Stimulated activated CD4-positive, alpha-beta T cell treated with anti-CD3 and anti-CD28 coated beads, Interleukin-15, amount 100 ng/mL, for 48 hours (primary cell): ENCODE data around the gene SHLD1.
"Not testable (repeated sequence)": the region's sequence is repeated elsewhere in the genome, so short reads cannot be mapped to it uniquely, and the experiment has no call there.

Source experiments
- DNase-seq, 2 donors: peaks; one replicate each; pipeline ENCODE4 v3.0.0-alpha.2; 2020; ENCODE audit warnings: low read depth in 2 of 2

SHLD1 gene

GRCh38 chr20:5735845-5736510, 14.2 kb upstream of the SHLD1 start:
- DNase-seq = no peak

DNA sequence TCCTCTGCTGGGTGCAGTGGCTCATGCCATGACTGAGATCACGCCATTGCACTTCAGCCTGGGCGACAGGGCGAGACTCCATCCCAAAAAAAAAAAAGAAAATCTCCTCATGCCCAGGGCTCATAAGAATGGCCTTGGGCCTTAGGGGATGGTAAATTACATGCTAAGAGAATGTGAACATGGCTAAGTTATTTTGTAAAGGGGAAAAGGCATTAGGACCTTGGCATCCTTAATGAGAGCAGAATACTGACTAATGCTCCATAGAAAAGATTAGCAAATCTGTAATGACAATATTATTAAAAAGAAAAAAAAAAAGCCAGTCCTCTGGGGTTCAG, 12.6 kb upstream of the SHLD1 start:
- DNase-seq = no peak

DNA sequence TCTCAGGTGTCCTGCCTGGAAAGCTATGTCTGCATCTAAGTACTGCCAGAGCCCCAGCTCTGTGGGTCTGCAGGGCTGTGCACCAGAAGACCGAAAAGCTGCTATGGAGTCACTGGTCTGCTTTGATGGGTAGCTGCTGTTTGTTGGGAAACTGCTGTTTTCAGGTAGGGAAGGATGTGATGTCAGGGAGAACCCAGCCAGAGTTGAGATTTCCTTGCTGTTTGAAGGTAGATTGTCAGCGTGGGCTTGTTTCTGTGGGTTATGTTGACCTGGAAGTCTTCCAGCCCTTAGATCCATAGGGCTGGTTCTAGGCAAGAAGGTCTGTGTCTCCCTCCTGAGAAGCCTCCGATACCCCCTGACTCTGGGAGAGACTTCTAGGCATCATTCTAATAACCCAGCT, 12.2 kb upstream of the SHLD1 start:
- DNase-seq = no peak

- DNase-seq = not testable (repeated sequence)
Observed at GRCh38 chr20:5740643-5741042, 9.6 kb upstream of the SHLD1 start.

GRCh38 chr20:5741089-5741488, 9.1 kb upstream of the SHLD1 start:
- no peak for DNase-seq

DNA sequence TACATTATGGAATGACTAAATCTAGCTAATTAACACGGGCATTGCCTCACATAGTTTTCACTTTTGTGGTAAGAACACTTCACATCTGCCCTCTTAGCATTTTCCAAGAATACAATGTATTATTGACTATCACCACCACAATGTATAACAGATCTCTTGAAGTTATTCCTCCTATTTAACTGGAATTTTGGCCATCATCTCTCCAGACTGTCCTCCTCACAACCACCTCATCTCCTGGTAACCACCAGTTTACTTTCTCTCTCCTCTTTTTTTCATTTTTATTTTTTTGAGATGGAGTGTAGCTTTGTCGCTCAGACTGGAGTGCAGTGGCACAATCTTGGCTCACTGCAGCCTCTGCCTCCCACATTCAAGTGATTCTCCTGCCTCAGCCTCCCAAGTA, 8.2 kb upstream of the SHLD1 start:
- DNase-seq = no peak

DNA sequence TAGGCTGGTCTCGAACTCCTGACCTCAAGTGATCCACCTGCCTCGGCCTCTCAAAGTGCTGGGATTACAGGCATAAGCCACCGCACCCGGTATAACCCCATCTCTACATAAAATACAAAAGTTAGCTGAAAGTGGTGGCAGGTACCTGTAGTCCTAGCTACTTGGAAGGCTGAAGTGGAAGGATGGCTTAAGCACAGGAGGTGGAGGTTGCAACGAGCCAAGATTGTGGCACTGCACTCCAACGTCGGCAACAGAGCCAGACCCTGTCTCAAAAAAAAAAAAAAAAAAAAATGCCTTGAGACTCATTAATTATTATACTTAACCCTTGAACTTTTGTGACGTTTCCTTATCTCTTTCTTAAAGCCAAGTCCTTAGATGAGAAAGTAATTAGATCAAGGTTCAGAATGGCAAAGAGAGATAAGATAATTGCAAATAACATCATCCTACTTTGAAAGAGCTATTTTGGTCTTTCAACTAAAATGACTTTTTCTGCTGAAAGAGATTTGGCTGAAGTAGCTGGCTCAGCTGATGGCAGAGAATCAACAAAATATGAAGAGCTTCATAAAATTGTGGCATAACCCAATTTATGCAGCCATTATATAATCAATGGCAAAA, 4.7 kb upstream of the SHLD1 start:
- no peak for DNase-seq

- no peak for DNase-seq
Observed at GRCh38 chr20:5746064-5746463, 4.1 kb upstream of the SHLD1 start.

DNA sequence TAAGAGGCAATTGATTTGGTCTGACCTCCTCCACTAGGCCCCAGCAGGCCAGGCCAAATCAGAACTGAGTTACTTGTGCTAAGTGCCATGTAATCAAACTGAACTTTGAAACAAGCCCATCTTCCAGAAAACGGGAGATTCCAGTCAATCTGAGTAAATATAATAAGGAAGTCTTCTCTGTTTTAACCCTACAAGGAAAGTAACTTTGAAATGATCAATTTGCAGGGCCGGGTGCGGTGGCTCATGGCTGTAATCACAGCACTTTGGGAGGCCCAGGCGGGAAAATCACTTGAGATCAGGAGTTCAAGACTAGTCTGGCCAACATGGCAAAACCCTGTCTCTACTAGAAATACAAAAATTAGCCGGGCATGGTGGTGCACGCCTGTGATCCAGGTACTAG, 2.0 kb upstream of the SHLD1 start:
- no peak for DNase-seq

DNA sequence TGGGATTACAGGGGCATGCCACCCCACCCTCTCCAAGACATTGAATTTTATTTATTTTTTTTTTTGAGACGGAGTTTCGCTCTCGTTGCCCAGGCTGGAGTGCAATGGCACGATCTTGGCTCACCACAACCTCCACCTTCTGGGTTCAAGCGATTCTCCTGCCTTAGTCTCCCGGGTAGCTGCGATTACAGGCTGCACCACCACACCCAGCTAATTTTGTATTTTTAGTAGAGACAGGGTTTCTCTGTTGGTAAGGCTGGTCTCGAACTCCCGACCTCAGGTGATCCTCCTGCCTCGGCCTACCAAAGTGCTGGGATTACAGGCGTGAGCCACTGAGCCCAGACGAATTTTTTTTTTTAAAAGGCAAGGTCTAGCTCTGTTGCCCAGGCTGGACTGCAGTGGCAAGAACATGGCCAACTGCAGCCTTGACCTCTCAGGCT, 669 bp upstream of the SHLD1 start:
- DNase-seq = not testable (repeated sequence)

DNA sequence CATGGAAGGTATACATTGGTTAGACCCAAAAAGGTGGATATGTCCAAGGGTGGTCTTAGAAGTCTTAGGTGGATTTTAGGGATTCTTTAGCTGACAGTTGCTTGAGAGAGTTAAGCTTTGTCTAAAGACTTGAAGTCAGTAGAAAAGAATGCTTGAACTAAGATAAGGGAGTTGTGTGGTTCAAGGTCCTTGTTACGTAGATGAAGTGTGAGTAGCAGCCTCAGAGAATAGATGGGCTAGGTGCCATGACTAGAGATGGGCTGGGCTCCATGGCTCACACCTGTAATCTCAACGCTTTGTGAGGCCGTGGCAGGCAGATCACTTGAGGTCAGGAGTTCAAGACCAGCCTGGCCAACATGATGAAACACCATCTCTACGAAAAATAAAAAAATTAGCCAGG, 1.7 kb downstream of the SHLD1 start:
- DNase-seq = no peak

- no peak for DNase-seq
Observed at GRCh38 chr20:5753814-5754213, 3.6 kb downstream of the SHLD1 start.

GRCh38 chr20:5757949-5758348, 7.7 kb downstream of the SHLD1 start:
- DNase-seq = no peak

GRCh38 chr20:5766085-5766764, 16.0 kb downstream of the SHLD1 start:
- DNase-seq = no peak

- DNase-seq = no peak
Observed at GRCh38 chr20:5767493-5768098, 17.4 kb downstream of the SHLD1 start.

DNA sequence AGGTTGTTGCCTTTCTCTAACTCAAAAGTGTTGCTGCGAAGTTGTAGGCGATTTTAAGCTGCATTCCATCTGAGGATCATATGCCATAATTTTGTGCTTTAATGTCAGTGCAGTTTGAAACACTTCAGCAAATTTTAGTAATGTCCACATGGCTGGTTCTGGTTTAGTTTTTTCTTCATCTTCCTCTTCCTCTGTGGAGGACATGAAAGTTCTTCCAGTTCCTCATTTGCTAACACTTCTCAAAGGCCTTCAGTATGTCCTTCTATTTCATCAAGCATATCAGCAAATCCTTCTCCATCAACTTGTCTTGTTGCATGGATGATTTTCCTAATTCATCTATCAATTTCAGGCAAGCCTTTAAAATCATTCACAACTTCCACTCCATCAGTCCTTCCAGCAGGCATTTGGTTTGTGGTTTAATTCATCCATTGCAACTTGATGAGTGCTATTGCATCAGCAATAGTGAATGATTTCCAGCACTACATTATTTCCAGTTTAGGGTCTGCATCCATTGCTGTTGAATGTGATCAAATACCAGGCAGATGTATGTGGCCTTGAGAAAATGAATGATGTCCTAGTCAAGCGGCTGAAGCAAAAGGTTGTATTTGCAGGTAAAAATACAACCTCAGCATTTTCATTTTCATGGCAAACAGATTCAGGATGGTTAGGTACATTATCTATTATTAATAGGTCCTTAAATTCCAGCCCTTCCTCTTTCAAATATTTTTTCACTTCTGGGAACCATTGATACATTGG, 20.2 kb downstream of the SHLD1 start:
- DNase-seq = no peak

DNA sequence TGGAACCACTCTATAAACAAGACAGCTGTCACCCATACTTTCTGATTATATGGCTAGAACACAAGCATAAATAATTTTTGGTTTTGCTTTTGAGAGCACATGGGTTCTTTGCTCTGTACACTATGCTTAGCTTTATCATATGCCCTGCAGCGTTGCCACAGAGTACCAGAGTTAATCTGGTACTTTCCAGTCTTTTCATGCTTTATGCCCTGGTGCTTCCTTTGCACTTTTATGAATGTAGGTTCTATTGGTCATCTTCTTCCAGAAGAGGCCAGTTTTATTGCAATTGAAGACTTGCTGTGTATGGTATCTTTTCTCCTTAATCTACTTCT, 20.8 kb downstream of the SHLD1 start:
- no peak for DNase-seq

GRCh38 chr20:5772704-5773103, 22.5 kb downstream of the SHLD1 start:
- DNase-seq = no peak

DNA sequence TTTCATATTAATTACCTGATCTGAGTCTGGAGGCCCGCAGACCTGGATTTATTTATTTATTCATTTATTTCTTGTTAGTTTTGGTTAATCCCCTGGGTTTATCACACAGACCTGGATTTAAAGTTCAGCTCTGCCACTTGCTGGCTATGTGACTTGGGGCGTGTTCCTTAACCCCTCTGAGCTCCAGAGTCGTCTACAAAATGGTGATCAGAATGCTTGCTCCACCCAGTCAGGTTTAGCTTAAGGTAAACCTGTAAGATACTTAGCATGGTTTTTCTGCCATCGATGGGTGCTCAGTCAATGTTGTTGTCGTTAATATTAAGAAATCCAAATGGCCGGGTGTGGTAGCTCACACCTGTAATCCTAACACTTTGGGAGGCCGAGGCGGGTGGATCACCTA, 23.4 kb downstream of the SHLD1 start:
- DNase-seq = no peak

- DNase-seq = no peak
Observed at GRCh38 chr20:5776077-5776476, 25.9 kb downstream of the SHLD1 start.

- DNase-seq = no peak
Observed at GRCh38 chr20:5779071-5779900, 29.1 kb downstream of the SHLD1 start.

- DNase-seq = no peak
Observed at GRCh38 chr20:5780846-5781217, 30.6 kb downstream of the SHLD1 start.
